Panc1 (cell line): ENCODE measurements around the gene PADI2. TPM values are rescaled to one million over a fixed set of nuclear protein-coding genes. Genes with fewer than 3 reads are reported as not detected.

ENCODE experiments used
- ATAC-seq: fragments of 200-7000 bp; cut with Tn5 transposase; 2 replicates; pipeline ENCODE4 v1.9.1; 2020; ENCODE audit warnings: mild to moderate bottlenecking, moderate library complexity
- BruUV-seq: library from RNA; stranded (reverse); fragments of 400-500 nt; replicated peaks from 2 replicates; lab custom pipeline; 2021; lab: Mats Ljungman, UMichigan
- CTCF ChIA-PET: fragments of 300-600 bp; sonication (Branson Sonifier 250); formaldehyde crosslinking; loops from one replicate; lab custom pipeline; 2022; ENCODE audit warnings: antibody characterized with exemption; lab: Charles Lee
- POLR2A ChIA-PET: fragments of 300-600 bp; sonication (Branson Sonifier 250); formaldehyde crosslinking; loops from one replicate; lab custom pipeline; 2022; ENCODE audit warnings: antibody characterized with exemption; lab: Charles Lee
- DNase-seq: peaks from one replicate; pipeline ENCODE4 v3.0.0-alpha.2; 2010; ENCODE audit warnings: low read depth, low spot score
- H3K27ac ChIP-seq: 2 replicates; pipeline ENCODE4 v1.5.1; 2011; ENCODE audit warnings: mild to moderate bottlenecking, low read length, inconsistent platforms
- H3K27me3 ChIP-seq: fragments of 200-500 bp; sonication (Bioruptor generic); 2 replicates; pipeline ENCODE4 v1.6.0; 2014; ENCODE audit warnings: low read length, inconsistent platforms; ENCODE audit not compliant: control insufficient read depth, insufficient read depth
- H3K36me3 ChIP-seq: fragments of 200-500 bp; sonication (Bioruptor generic); 2 replicates; pipeline ENCODE4 v1.5.1; 2014; ENCODE audit warnings: inconsistent platforms, mild to moderate bottlenecking, low read length, moderate library complexity; ENCODE audit not compliant: control insufficient read depth, insufficient read depth
- H3K4me1 ChIP-seq: 2 replicates; pipeline ENCODE4 v1.5.1; 2011; ENCODE audit warnings: inconsistent platforms, mild to moderate bottlenecking, low read length, moderate library complexity; ENCODE audit not compliant: control insufficient read depth, insufficient read depth
- H3K4me3 ChIP-seq, 2 experiments: 2 replicates each; pipeline ENCODE4 v1.5.1; 2011 to 2012; ENCODE audit warnings: low read depth in 2 of 2, low read length in 2 of 2, mild to moderate bottlenecking in 2 of 2, inconsistent platforms in 1 of 2, moderate library complexity in 1 of 2
- H3K9me3 ChIP-seq: fragments of 200-500 bp; sonication (Bioruptor generic); 2 replicates; pipeline ENCODE4 v1.5.1; 2014; ENCODE audit warnings: low read depth, mild to moderate bottlenecking, inconsistent platforms, low read length, moderate library complexity; ENCODE audit not compliant: control insufficient read depth, insufficient read depth
- POLR2AphosphoS5 ChIP-seq: IDR thresholded peaks from 2 replicates; pipeline ENCODE4 v1.6.1; 2012; ENCODE audit warnings: mild to moderate bottlenecking, low read depth, low read length, moderate library complexity
- SIN3A ChIP-seq: IDR thresholded peaks from 2 replicates; pipeline ENCODE4 v1.6.1; 2012; ENCODE audit warnings: low read depth, mild to moderate bottlenecking, low read length, moderate library complexity, borderline replicate concordance; ENCODE audit not compliant: insufficient read depth
- TCF7L2 ChIP-seq: IDR thresholded peaks from 2 replicates; pipeline ENCODE4 v1.6.1; 2011; ENCODE audit warnings: mild to moderate bottlenecking, low read depth, low read length, inconsistent platforms
- in situ Hi-C: cut with HindIII; loops from 2 replicates; pipeline ENCODE4 v1.10.0; 2016; ENCODE audit warnings: low sequenced_read_pairs, low pct_unique_long_range_greater_than_20kb
- intact Hi-C: fragments of 100-400 bp; cut with micrococcal nuclease; formaldehyde crosslinking; loops from one replicate; pipeline ENCODE4 v1.10.0; 2022; ENCODE audit not compliant: unreplicated experiment
- total RNA-seq: library from RNA; stranded (reverse); gene quantifications from one replicate; pipeline ENCODE4 v1.2.1, GENCODE V29; 2021; ENCODE audit not compliant: unreplicated experiment
- TF ChIP-seq, protein P1 (sequence below): fragments of 450-650 bp; IDR thresholded peaks from 2 replicates; pipeline ENCODE4 v1.5.1; 2017; ENCODE audit warnings: mild to moderate bottlenecking
- TF ChIP-seq, protein P2 (sequence below), 2 experiments: IDR thresholded peaks; 2 replicates each; pipeline ENCODE4 v1.6.1; 2011 to 2012; ENCODE audit warnings: low read depth in 2 of 2, control low read depth in 1 of 2, low read length in 1 of 2, mild to moderate bottlenecking in 1 of 2, moderate library complexity in 1 of 2; ENCODE audit not compliant: insufficient read depth in 1 of 2

PADI2 gene
- total RNA-seq, 1 experiment from 2014 or later, result 507 TPM

DNA sequence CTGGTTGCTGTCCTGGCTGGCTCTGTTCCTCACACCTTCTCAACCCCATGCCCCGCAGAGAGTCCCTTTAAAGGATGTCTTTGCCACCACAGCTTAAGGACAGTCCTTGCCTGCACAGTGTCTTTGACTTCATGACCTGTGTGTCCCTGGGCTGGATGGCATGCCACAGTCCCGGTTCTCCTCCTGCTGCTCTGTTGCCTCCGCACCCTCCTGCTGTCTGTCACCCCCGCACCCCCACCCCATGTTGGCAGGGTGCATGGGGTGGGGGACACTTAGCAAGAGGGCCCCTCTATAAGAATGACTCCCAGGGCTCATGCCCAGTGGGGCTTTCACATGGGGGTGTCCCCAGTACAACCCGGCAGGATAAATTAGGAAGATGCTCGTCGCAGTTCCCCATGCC lies 44.1 kb upstream of the PADI2 start:
- ChIA-PET CTCF (no interaction called here), POLR2A (no interaction called here)
- DNase-seq (no peak), ATAC-seq (peak; percentile 32; the same call in 1 of the 2 replicates)
- H3K4me1 ChIP-seq, result peaks cover 24% of the 10 kb centered on the region
- H3K4me3 ChIP-seq, result no peak overlapping the region
- no TSS peak for BruUV-seq
- H3K27ac ChIP-seq, result peak overlapping the region; percentile 64
- intact Hi-C loops (no loop called here), in situ Hi-C loops (no loop called here)
- H3K9me3 ChIP-seq, result no peaks in the 10 kb centered on the region
- no peaks in the 10 kb centered on the region for H3K36me3 ChIP-seq
- no peak for TF ChIP-seq POLR2AphosphoS5
- H3K27me3 ChIP-seq, result no peaks in the 10 kb centered on the region

DNA sequence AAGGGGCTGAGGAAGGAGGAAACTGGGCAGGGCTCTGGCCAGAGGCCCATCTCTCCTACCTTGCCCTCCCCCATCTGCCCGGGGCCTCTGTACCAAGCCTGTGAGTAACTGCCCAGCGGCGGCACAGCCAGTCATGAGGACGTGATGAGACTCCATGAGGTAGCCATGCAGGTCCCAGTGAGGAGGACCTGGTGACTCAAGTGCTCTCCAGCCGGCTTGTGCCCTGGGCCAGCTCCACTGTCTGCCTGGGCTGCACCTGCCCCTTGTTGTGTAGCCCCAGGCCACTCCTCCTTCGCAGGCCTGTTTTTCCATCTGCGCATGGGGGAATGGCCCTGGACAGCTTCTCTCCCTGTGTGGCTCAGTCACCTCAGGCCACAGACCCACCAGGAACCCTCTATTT lies 43.7 kb upstream of the PADI2 start:
- H3K4me1 ChIP-seq, result peaks cover 20% of the 10 kb centered on the region
- ATAC-seq (peak; percentile 41), DNase-seq (no peak)
- BruUV-seq, result no TSS peak
- ChIA-PET CTCF (no interaction called here), POLR2A (no interaction called here)
- in situ Hi-C loops (no loop called here), intact Hi-C loops (no loop called here)
- TF ChIP-seq POLR2AphosphoS5 (no peak), TCF7L2 (no peak), SIN3A (no peak)
- TF ChIP-seq, protein P1, sequence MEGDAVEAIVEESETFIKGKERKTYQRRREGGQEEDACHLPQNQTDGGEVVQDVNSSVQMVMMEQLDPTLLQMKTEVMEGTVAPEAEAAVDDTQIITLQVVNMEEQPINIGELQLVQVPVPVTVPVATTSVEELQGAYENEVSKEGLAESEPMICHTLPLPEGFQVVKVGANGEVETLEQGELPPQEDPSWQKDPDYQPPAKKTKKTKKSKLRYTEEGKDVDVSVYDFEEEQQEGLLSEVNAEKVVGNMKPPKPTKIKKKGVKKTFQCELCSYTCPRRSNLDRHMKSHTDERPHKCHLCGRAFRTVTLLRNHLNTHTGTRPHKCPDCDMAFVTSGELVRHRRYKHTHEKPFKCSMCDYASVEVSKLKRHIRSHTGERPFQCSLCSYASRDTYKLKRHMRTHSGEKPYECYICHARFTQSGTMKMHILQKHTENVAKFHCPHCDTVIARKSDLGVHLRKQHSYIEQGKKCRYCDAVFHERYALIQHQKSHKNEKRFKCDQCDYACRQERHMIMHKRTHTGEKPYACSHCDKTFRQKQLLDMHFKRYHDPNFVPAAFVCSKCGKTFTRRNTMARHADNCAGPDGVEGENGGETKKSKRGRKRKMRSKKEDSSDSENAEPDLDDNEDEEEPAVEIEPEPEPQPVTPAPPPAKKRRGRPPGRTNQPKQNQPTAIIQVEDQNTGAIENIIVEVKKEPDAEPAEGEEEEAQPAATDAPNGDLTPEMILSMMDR, result no peak
- TF ChIP-seq, protein P2, sequence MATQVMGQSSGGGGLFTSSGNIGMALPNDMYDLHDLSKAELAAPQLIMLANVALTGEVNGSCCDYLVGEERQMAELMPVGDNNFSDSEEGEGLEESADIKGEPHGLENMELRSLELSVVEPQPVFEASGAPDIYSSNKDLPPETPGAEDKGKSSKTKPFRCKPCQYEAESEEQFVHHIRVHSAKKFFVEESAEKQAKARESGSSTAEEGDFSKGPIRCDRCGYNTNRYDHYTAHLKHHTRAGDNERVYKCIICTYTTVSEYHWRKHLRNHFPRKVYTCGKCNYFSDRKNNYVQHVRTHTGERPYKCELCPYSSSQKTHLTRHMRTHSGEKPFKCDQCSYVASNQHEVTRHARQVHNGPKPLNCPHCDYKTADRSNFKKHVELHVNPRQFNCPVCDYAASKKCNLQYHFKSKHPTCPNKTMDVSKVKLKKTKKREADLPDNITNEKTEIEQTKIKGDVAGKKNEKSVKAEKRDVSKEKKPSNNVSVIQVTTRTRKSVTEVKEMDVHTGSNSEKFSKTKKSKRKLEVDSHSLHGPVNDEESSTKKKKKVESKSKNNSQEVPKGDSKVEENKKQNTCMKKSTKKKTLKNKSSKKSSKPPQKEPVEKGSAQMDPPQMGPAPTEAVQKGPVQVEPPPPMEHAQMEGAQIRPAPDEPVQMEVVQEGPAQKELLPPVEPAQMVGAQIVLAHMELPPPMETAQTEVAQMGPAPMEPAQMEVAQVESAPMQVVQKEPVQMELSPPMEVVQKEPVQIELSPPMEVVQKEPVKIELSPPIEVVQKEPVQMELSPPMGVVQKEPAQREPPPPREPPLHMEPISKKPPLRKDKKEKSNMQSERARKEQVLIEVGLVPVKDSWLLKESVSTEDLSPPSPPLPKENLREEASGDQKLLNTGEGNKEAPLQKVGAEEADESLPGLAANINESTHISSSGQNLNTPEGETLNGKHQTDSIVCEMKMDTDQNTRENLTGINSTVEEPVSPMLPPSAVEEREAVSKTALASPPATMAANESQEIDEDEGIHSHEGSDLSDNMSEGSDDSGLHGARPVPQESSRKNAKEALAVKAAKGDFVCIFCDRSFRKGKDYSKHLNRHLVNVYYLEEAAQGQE (IDR thresholded peaks at IDR 0.05; ENCODE audit: insufficient read depth in 1 of 2, low read depth in 2 of 2, low read length in 1 of 2), result no peak
- H3K36me3 ChIP-seq, result no peaks in the 10 kb centered on the region
- no peaks in the 10 kb centered on the region for H3K9me3 ChIP-seq
- no peak overlapping the region for H3K4me3 ChIP-seq
- H3K27ac ChIP-seq, result peak overlapping the region; percentile 64
- no peaks in the 10 kb centered on the region for H3K27me3 ChIP-seq

DNA sequence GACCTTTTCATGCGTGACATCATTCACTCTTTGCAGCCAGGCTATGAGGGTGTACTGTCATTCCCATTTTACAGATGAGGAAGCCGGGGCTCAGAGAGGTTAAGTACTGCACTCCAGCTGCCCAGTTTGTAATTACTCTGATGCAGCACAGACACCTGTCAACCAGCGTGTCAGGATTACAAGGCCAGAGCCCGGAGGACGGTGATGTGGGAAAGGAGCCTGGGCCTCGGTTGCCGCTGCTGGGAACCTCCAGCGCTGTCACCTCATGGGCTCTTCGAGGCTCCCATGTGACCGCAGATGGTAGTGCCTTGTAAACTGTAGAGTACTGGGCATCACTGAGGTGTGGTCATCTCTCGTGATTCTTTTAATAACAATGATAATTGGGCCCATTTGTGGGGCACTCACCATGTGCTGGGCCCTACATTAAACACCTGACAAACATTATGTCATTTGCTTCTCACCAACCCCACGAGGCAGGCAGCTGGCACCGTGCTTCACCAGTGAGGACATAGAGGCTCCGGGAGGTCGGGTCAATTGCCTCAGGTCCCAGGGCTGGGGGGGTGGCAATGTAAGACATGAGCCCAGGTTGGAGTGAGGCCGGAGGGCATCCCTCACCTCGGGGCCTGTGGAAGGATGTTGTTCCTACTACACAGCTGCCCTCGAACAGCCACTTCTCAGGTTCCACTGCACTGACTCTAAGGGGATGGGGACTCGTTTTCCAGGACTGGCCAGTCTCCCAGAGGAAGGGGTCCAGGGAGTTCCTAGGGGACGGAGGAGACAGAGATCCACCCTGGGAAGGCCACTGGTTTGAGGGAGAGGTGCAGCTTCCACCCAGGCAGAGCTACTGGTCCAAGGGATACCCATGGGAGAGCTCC lies 42.9 kb upstream of the PADI2 start:
- ATAC-seq (peak; percentile 24; the same call in 1 of the 2 replicates), DNase-seq (no peak)
- Histone ChIP-seq H3K4me3 (no peak overlapping the region), H3K27ac (peak overlapping the region; percentile 64), H3K36me3 (no peaks in the 10 kb centered on the region), H3K4me1 (peaks cover 13% of the 10 kb centered on the region; the same call in 1 of the 2 replicates), H3K27me3 (no peaks in the 10 kb centered on the region), H3K9me3 (no peaks in the 10 kb centered on the region)
- in situ Hi-C loops (no loop called here), intact Hi-C loops (no loop called here)
- TF ChIP-seq, protein P1, result no peak
- TF ChIP-seq POLR2AphosphoS5 (no peak), SIN3A (no peak), TCF7L2 (no peak)
- TF ChIP-seq, protein P2 (IDR thresholded peaks at IDR 0.05; ENCODE audit: insufficient read depth in 1 of 2, low read depth in 2 of 2, low read length in 1 of 2), result no peak
- POLR2A ChIA-PET, result no interaction called here
- BruUV-seq, result no TSS peak
- CTCF ChIA-PET, result no interaction called here
